Esophagus muscularis mucosa (tissue), 4 donors: ENCODE data around the gene ZFHX3.

Experiments
- EP300 ChIP-seq: sonication (generic); formaldehyde crosslinking; IDR thresholded peaks from one replicate; pipeline ENCODE4 v1.6.1; 2017; ENCODE audit warnings: antibody characterized with exemption
- POLR2A ChIP-seq: fragments of 450-650 bp; IDR thresholded peaks from one replicate; pipeline ENCODE4 v1.6.1; 2017; ENCODE audit warnings: antibody characterized with exemption, moderate library complexity, mild to moderate bottlenecking, low read depth
- POLR2AphosphoS5 ChIP-seq, 2 donors: sonication (generic); formaldehyde crosslinking; IDR thresholded peaks; one replicate each; pipeline ENCODE4 v1.6.1; 2017; ENCODE audit warnings: antibody characterized with exemption in 2 of 2
- TF ChIP-seq, protein P1 (sequence below), 3 experiments: fragments of 200-600 bp in 2 of 3; fragments of 450-650 bp in 1 of 3; sonication (generic) in 2 of 3; IDR thresholded peaks; one replicate each; pipeline ENCODE4 v1.5.1; 2017 to 2019; ENCODE audit warnings: antibody characterized with exemption in 3 of 3, mild to moderate bottlenecking in 2 of 3, moderate library complexity in 1 of 3

GRCh38 chr16:72847187-72848027 lies 200.5 kb downstream of the ZFHX3 start:
- TF ChIP-seq, protein P1, sequence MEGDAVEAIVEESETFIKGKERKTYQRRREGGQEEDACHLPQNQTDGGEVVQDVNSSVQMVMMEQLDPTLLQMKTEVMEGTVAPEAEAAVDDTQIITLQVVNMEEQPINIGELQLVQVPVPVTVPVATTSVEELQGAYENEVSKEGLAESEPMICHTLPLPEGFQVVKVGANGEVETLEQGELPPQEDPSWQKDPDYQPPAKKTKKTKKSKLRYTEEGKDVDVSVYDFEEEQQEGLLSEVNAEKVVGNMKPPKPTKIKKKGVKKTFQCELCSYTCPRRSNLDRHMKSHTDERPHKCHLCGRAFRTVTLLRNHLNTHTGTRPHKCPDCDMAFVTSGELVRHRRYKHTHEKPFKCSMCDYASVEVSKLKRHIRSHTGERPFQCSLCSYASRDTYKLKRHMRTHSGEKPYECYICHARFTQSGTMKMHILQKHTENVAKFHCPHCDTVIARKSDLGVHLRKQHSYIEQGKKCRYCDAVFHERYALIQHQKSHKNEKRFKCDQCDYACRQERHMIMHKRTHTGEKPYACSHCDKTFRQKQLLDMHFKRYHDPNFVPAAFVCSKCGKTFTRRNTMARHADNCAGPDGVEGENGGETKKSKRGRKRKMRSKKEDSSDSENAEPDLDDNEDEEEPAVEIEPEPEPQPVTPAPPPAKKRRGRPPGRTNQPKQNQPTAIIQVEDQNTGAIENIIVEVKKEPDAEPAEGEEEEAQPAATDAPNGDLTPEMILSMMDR (IDR thresholded peaks at IDR 0.05): peak in 1 of 3 experiments; percentile 31
- TF ChIP-seq EP300: no peak
- TF ChIP-seq POLR2AphosphoS5 (IDR thresholded peaks at IDR 0.05): no peak
- TF ChIP-seq POLR2A: no peak
